NCI-H1048 (cell line): Measurements from ENCODE around the gene CDH16.

ENCODE experiments used
- DNase-seq: peaks from one replicate; lab custom pipeline; 2025; lab: John Stamatoyannopoulos, UW

CDH16 gene

DNA sequence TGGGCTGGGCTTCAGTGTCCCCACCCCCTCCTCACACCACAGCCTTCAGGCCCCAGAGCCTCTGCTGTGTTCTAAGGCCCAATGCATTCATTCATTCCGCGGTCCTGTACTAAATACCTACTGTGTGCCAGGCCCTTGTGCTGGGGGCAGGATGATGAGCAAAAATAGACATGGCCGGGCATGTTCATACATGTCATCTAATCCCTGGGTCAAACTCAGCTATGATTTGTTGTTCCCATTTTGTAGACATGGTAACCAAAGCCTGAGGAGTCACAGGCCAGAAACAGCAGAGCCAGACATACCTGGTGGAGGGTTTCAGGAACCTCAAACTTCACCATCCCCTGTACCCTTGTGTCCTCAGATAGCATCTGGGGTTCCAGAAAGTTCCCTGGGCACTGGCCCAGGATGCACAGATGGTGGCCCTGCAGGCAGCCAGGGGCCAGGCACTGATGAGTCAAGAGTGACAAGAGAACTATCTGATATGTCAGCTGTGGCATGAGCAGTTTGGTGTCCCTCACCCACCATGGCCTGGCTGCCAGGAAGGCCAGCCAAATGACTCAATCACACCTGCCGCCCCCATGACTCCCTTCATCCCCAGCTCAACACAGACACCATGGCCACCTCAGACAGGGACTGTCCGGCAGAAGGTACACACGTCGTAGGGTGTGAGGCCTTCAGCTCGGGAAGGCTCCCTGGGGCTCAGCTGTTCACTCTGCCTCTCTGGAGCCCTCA, 9.4 kb upstream of the CDH16 start:
- DNase-seq: no peak

DNA sequence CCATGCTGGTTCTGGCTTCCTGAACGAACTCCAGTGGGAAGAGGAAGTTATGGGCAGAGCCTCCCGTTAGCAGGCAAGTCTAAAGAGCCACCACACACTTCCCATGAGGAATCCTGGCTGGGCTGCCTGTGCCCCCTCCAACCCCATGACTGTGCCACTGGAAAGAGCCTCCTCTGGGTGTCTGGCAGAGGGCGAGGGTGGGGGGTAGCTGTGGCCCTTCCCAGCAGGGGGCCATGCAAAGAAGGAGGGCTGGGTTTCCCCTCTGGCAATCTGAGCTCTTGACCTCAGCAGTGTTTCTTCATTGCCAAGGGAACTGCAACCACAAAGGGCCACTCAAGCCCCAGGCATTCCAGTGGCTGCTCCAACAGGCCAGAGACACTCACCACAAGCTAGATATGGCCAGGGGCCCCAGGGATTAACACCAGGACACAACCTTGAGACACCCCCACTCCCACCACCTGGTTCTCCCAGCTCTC, 8.3 kb upstream of the CDH16 start:
- no peak for DNase-seq

DNA sequence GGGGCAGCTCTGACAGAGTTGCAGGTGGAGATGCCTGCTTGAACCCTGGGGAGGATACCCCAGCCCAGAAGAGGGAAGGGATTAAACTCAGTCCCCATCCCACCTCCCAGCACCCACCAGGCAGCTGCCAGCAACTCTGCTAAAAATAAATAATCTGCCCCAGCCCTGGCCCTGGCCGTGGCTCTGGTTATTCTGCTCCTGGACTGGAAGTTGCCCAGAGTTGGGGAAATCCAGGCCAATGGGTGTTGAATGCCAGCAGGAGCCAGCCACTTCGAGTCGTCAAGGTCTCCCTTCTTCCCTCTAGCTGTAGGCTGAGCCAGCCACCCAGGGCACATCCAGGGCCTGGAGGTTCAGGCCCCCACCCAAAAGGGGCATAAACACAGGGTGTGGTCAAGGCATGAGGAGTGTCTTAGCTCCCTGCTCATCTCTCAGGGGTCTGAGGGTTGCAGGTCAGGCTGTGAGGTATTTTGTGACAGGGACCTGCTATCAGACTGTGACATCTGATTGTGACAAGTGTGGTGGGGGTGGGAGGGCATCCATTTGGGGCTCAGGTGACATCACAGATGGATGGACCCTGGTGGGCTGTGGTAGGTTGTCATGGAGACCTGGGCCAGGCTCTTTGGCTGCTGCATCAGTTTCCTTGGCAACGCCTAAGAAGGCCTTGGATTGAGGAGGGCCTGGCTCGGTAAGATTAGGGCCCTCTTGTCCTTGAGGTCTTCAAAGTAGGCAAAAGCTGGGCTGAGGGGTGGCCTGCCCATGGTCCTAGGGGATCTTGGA, 7.7 kb upstream of the CDH16 start:
- no peak for DNase-seq

DNA sequence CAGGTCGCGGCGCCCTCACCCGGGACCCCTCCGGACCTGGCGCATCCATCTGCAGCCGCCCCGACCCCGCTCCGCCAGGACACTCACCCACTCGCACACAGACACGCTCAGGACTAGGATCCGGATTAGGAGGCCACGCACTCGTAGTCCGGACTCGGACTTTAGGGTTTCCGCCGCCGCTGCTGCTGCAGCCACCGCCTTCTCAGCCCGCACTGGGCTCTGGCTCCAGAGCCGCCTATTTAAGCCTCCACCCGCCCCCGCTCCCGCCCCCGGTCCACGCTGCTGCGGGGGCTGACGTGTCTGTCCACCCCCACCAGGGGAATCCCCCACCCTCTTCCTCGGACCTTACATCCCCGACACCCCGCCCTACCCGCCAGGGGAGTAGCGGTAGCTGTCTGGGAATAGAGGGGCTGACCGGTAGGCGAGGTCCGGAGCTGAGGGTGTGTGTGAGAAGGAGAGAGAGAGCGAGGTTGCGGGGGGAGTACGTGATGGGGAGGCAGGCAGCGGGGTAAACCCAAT, 6.7 kb upstream of the CDH16 start, which contains the start of gene RRAD:
Gene RRAD (minus strand): TSS at position 214 of the 519 bp plus-strand sequence. CDS start 356 bp downstream, outside the sequence.
- DNase-seq: no peak

DNA sequence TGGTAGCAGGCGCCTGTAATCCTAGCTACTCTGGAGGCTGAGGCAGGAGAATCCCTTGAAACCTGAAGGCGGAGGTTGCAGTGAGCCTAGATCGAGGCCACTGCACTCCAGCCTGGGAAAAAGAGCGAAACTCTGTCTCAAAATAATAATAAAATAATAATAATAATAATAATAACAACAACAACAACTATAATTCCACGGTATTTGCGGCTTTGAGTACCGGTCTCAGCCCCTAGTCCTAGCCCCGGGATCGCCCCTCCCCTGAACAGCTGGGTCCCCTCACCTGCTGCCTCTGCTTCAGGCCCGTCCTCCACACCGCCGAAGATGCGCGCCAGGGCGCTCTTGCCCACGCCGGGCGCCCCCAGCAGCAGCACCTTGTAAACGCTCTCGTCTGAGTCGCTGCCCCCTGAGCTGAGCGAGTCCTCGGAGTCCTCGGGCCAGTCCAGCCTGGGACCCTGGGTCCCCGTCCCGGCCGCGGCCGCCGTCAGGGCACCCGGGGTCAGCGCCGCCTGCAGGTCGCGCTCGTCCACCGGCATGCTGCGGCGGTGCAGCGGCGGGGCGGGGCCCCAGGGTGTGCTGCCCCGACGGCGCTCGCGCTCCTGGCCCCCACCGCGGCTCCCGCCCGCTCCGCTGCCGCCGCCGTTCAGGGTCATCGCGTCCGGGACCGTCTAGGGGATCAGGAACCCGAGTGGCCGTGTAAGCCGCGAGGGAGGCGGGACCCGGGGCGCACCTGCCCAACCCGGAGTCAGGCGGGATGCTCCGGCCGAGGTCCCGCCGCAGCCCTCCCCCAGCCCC, 6.0 kb upstream of the CDH16 start:
- no peak for DNase-seq

DNA sequence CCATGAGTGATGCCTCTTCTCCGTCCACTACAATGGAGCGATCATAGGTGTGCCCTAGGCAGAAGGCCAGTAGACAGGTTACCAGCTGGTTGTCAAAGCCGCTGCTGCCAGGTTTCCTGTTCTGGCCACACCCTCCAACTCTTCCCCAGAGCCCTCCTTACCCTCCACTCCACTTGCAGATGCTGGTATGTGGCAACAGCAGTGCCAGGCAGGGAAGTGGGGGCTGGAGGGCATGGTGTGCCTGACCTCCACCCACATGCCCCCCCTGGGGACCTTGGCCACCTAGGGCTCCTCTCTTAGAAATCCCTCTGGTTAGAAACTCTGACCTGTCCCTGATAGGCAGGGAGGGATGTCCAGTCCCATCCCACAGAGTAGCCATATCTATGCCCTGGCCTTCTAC, 5.2 kb upstream of the CDH16 start:
- no peak for DNase-seq

DNA sequence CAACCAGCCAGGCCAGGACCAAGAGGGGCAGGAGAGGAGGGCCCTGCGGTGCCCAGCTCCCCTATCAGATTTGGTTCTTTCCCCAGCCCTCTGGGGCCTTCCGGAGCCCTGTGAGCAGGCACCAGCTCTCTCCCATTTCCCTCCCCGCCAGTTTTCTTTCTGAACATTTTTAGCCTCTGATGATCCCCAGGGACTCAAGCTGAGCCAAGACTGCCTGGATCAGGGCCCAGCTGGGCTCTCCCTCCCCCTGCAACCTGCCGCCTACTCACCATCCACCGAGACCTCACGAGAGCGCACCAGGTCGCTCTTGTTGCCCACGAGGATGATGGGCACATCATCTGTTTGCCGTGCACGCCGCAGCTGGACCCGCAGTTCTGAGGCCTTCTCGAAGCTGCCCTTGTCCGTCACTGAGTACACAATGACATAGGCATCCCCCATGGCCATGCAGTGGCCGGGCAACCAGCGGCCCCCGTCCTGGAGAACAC, 4.6 kb upstream of the CDH16 start:
- DNase-seq: no peak

DNA sequence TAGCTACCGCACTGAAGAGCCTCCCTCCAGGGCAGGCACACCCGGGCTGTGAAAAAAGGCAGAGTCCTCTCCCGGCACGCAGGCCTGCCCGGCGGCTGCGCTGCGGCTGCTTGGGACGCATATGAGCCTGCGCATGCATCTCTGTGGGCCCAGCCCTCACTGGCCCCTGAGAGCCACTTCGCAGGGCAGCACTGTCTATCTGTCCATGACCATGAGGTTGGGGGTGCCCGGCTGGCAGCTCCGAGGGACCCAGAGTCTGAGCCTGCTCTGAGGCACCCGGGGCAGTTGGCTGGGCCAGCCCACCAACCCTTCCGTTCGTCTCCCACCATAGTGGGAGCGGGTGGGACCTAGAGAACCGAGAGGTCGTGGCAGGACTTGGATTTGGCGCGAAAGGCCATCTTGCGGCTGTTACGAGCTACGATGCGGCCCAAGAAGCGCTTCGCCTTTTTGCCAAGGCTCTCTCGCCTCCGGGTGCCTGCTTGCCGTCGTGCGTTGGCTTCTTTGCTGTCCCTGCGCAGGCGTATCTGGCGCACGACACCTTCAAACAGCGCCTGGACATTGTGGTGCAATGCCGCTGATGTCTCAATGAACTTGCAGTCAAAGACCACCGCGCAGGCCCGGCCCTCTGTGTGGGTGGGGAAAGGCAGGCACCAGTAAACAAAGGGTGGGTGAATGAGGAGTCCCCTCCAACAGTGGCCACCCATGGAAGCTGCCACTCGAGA, 3.2 kb upstream of the CDH16 start:
- DNase-seq: no peak

DNA sequence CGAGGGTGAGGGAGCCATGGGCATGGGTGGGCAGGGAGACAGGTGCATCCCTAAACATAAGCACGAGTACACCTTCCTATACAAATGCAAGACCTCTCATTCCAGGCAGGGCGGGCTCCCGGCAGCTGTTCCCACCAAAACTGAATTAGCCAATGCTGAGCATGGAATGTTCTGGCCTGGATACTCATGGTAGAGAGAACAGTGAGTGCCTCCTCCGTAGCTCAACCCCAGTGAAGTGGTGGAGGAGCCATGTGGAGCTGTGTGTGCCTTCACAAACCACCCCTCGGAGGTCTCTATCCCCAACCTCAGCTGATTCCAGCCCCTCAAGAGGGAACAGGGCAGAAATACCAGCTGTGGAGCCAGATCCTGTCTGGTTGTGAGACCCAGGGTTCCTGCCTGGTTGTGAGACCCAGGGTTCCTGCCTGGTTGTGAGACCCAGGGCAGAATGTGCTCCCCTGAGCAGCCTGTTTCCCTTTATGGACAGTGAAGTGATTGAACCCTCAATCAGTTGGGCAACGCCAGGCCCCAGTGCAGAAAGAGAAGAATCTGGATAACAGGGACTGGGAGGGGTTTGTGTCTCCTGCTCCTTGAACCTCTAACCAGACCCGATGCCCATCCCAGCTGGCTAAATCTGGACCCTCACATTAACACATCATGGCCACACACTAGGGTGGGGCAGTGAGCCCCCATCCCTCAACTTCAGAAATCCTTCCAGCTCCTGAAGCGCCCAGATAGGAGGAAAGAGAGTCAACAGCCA, 2.4 kb upstream of the CDH16 start:
- DNase-seq: no peak

DNA sequence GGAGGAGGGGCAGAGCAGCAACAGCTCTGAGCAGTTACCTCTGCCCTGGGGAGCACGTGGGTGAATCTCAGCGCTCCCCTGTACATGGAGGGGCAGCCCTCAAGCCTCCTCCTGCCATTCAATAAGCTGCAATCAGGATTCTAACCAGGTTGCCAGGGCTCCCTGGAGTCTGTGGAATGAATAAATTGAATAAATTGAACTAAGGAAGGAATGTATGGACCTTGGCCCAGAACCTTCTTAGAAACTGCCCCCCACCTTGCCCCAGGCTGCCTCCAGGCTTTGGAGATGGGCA, 1.6 kb upstream of the CDH16 start:
- no peak for DNase-seq

DNA sequence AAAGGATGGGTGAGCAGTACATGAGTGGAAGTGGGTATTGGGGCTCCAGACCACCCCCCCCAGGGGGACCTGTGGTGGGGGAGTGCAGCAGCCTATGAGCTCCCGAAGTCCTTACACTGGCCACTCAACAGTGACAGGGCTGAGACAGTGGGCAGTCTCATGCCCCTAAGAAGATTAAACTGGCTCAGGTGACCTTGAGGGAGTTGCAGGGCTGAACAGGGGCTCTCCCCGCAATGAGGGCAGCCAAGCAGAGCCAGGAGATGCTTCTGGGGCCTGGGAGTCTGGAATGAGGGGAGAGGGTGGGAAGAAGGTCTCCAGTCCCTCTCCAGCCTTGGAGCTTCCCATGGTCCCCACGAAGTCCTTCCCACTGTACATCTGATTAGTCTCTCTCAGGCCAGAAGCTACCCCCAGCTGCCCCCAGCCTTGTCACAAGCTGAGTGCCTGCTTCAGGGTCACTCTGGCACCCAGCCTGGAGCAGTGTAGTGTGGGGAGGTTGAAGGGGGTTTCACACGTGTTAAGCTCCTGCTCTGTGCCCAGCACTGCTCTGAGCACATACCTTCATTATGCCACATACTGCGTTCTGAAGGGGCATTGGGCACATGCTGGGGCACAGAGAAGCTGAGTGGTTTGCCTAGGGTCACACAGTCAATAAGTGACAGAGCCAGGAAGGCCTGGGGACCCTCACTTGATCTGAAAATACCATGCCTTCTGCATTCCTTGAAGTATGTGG, 1.0 kb upstream of the CDH16 start:
- no peak for DNase-seq

DNA sequence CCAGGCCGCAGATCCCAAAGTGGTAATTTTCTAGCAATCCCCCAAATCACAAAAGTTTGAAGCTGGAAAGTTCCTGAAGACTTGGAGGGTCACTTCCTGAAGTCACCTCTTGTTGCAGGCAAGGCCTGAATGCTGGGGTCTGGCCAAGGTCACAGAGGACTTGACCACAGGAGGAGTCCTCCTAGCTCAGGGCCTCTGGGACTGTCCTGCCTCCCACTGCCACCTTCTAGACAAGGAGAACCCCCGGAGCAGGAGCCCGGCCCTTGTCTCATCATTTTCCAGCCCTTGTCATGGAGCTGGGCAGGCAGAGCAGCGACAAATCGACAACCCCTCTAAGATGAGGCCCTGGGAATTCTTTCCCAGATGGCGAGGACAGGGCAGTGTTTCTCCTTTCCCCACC, 330 bp downstream of the CDH16 start:
- no peak for DNase-seq

DNA sequence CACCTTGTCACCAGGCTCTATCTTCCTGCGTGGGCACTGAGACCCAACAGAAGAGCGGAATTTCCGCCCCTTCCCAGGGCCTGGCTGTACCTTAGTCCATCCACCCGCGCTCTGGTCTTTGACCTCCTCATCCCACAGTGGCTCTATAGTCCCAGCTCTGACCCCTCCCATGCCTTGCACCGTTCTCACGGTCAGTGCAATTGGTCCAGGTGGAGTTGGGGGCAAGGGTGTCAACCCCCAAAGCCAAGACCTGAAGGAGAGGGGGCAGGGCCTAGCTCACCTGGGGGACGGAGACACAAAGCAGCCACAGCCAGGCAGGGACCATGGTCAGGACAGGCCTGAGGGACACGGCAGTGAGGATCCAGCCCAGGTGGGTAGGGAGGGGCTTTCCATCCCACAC, 944 bp downstream of the CDH16 start:
- DNase-seq: no peak

DNA sequence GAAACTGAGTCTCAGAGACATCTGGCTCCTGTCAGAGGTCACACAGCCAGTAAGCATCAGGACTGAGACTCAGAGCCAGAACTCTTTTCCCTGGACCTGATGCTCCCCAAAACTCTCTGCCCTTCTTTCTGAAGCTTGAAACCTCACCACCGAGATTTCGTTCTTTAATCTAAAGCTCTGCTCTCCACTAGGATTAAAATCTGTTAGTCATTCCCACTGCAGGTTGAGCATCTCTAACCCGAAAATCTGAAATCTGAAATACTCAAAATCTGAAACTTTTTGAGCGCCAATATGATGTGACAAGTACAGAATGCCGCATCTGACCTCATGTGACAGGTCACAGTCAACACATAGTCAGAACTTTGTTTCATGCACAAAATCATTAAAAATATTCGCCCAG, 2.2 kb downstream of the CDH16 start:
- no peak for DNase-seq

DNA sequence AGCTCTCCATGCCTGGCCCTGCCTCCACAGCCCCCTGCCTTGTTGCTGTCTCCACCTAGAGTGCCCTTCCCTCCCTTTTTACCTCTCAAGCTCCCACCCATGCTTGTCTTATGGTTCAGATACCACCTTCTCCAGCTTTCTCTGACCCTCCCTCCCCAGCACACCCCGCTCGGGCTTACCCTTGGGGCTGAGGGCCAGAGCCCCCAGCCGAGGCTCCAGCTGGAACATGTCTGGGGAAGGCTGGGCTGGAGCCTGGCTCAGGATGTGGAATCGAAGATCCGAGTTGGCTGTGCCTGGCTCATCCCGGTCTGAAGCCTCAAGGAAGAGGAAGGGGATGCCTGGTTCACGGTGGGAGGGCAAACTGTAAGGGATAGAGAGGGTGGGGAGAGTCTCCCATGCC, 3.6 kb downstream of the CDH16 start:
- no peak for DNase-seq

DNA sequence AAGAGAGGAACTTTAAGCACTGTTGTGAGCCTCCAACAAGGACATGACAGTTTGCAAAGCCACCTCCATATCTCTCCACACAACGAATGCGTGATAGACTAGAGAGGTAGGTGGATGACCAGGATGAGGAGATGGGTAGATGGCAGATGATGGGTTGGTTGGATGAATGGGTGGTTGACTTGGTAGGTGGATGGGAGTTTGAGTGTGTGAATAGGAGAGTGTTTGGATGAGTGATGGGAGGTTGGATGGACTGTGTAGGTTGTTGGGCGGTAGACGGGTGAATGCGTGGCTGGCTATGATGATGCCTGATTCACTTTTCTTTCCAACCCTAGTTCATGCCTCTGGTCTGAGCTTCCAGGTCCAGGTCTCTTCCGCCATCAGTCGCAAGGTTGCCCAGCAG, 4.1 kb downstream of the CDH16 start:
- no peak for DNase-seq

DNA sequence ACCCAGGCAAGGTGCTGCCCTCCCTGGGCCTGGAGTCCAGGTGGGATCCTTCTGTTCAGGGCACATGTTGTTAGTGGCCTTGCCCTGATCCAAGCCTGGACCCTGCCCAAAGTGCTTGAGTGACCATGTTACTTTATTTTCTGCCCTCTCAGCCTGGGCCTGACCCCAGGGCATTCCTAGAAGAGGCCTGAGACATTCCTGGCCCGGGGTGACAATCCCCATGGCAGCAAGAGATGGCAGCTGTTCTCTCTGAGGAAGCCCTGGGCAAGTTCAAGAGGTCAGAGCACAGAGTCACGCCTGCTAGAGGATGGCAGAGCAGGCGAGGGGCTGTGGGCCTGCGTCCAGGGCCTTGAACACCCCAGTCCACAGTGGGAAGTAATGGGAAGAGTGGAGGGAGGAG, 5.0 kb downstream of the CDH16 start:
- DNase-seq: no peak

DNA sequence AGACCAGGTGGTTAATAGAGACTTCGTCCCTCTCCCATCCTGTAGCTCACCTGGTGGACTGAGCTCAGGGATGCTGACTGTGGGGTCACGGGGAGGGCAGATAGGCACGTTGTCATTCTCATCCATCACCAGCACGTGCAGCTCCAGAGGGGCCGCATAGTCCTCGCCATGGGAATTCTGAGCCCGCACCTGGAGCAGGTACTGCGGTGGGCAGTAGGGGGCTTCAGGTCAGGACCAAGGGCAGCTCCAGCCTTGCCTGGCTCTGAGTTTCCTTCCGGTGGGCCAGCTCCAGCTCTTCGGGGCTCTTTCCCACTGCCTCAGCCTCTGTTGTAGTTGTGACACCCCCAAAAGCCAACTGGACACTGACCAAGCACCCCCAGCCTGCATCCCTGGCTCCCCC, 5.6 kb downstream of the CDH16 start:
- no peak for DNase-seq

DNA sequence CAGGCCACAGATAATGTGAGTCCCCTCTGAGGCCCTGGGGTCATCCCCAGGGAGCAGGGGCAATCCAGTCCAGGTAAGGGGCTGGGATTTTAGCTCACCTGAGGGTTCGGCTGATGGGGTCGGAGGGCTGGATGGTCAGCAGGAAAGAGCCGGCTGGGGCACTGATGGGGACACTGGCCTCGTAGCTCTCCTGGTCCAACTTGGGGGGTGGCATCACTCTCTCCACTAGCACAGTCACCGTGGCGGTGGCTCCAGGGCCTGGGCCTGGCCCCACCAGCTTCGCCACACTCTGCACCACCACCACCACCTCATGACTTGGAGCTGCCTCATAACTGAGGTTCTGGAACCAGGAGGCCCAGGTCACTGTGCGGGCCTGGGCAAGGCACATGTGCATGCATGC, 6.9 kb downstream of the CDH16 start:
- no peak for DNase-seq

DNA sequence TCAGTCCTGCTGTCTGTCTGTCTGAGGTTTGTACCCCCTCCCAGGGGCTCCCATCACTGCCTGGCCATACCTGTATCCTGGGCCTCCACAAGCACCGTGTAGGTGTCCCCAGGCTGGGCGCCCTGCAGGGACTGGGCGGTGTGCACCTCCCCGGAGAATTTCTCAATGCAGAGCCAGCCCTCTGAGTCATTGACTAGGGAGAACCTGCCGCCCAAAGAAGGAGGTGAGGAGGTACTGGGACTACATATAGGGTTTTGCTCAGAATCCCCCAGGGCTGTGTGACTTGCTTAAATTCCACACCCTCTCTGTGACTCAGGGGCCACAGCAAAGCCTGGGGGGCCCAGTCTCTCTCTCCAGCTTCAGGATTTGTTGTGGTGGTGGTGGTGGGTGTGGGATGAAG, 7.6 kb downstream of the CDH16 start:
- DNase-seq: no peak
